HepG2 (cell line): Measurements from ENCODE around the gene ERLEC1. TPM values are rescaled to one million over a fixed set of nuclear protein-coding genes. Genes with fewer than 3 reads are reported as not detected.

Experiments used
- ATAC-seq: fragments of 200-7000 bp; cut with Tn5 transposase; 3 replicates; pipeline ENCODE4 v1.9.1; 2020; ENCODE audit warnings: mild to moderate bottlenecking, moderate library complexity
- BruUV-seq: library from RNA; stranded (reverse); fragments of 400-500 nt; replicated peaks from 2 replicates; lab custom pipeline; 2021; lab: Mats Ljungman, UMichigan
- CTCF ChIA-PET: fragments of 300-600 bp; formaldehyde crosslinking; extraction: SDS; loops from one replicate; lab custom pipeline; 2021; ENCODE audit warnings: low total read pairs, inconsistent platforms, low intra/inter-chr PET ratio; lab: Yijun Ruan, JAX
- POLR2A ChIA-PET: fragments of 350-600 bp; sonication (Branson Sonifier 250); formaldehyde crosslinking; loops from one replicate; lab custom pipeline; 2020; ENCODE audit warnings: antibody characterized with exemption, inconsistent platforms; lab: Yijun Ruan, JAX
- DNase-seq: peaks from one replicate; pipeline ENCODE4 v3.0.0-alpha.2; 2015; ENCODE audit warnings: low spot score
- FAIRE-seq: peaks from 3 replicates; lab custom pipeline; 2011; peaks lifted over from hg19 to GRCh38; lab: Jason Lieb, UNC
- H2AFZ ChIP-seq: one replicate; pipeline ENCODE4 v1.6.1; 2011; ENCODE audit warnings: low read length, inconsistent platforms
- H3K27ac ChIP-seq: fragments of 300-600 bp; 3 replicates; pipeline ENCODE4 v1.8.0; 2011; ENCODE audit warnings: mixed run types, mild to moderate bottlenecking, mixed read lengths, low read length, inconsistent platforms; ENCODE audit not compliant: insufficient read depth; ENCODE audit errors: extremely low read length
- H3K27me3 ChIP-seq, 2 experiments: fragments of 200-600 bp in 1 of 2; 2 replicates in 1 of 2; 3 replicates in 1 of 2; pipeline versions ENCODE4 v1.6.0 to v1.8.0; 2011; ENCODE audit warnings: low read length in 2 of 2, mild to moderate bottlenecking in 2 of 2, moderate library complexity in 2 of 2, inconsistent platforms in 1 of 2; ENCODE audit not compliant: insufficient read depth in 2 of 2, control insufficient read depth in 1 of 2
- H3K36me3 ChIP-seq, 2 experiments: fragments of 200-600 bp in 1 of 2; replicated peaks in 1 of 2; 2 replicates in 1 of 2; 3 replicates in 1 of 2; pipeline versions ENCODE4 v1.5.1 to v1.8.0; 2011; ENCODE audit warnings: low read length in 2 of 2, inconsistent platforms in 1 of 2; ENCODE audit not compliant: insufficient read depth in 2 of 2, control insufficient read depth in 1 of 2
- H3K4me1 ChIP-seq: 2 replicates; pipeline ENCODE4 v1.5.1; 2012; ENCODE audit warnings: low read length, inconsistent platforms; ENCODE audit not compliant: insufficient read depth
- H3K4me2 ChIP-seq: 2 replicates; pipeline ENCODE4 v1.6.0; 2011; ENCODE audit warnings: low read depth, low read length, inconsistent platforms
- H3K4me3 ChIP-seq, 3 experiments: fragments of 200-600 bp in 1 of 3; sonication (generic), shearing (Covaris generic) in 1 of 3; replicated peaks in 1 of 3; 2 replicates each; pipeline ENCODE4 v1.5.1; 2011 to 2016; ENCODE audit warnings: low read length in 3 of 3, inconsistent platforms in 2 of 3, low read depth in 2 of 3, mild to moderate bottlenecking in 2 of 3, control low read depth in 1 of 3, mixed read lengths in 1 of 3; ENCODE audit not compliant: insufficient read depth in 1 of 3
- H3K79me2 ChIP-seq: one replicate; pipeline ENCODE4 v1.6.1; 2011; ENCODE audit warnings: low read length, inconsistent platforms; ENCODE audit not compliant: insufficient read depth
- H3K9ac ChIP-seq: 2 replicates; pipeline ENCODE4 v1.6.0; 2011; ENCODE audit warnings: mild to moderate bottlenecking, low read depth, low read length, inconsistent platforms; ENCODE audit not compliant: insufficient read depth
- H3K9me3 ChIP-seq: 2 replicates; pipeline ENCODE4 v1.5.1; 2012; ENCODE audit warnings: mild to moderate bottlenecking, low read length
- H4K20me1 ChIP-seq: 2 replicates; pipeline ENCODE4 v1.6.0; 2011; ENCODE audit warnings: inconsistent platforms, mild to moderate bottlenecking, low read length, moderate library complexity; ENCODE audit not compliant: insufficient read depth
- AGO1 ChIP-seq: fragments of 200-400 bp; formaldehyde crosslinking; IDR thresholded peaks from 2 replicates; pipeline ENCODE4 v1.6.1; 2017; ENCODE audit warnings: mild to moderate bottlenecking, low read depth, low read length, moderate library complexity; ENCODE audit not compliant: poor library complexity, severe bottlenecking
- ASH2L ChIP-seq: fragments of 300-600, 200-600 bp; sonication (generic); IDR thresholded peaks from 2 replicates; pipeline ENCODE4 v1.7.0; 2017; ENCODE audit warnings: low read depth, mild to moderate bottlenecking, moderate library complexity, mixed read lengths, low read length; ENCODE audit not compliant: insufficient read length
- FOXO1 ChIP-seq: sonication (generic); formaldehyde crosslinking; IDR thresholded peaks from 2 replicates; pipeline ENCODE4 v1.4.0; 2020; ENCODE audit warnings: missing genetic modification reagents
- MEF2D ChIP-seq: sonication (generic); formaldehyde crosslinking; IDR thresholded peaks from 2 replicates; pipeline ENCODE4 v1.5.1; 2020; ENCODE audit warnings: mild to moderate bottlenecking, missing genetic modification reagents
- NCOA1 ChIP-seq: sonication (generic); formaldehyde crosslinking; IDR thresholded peaks from 2 replicates; pipeline ENCODE4 v1.9.0; 2021; ENCODE audit warnings: missing genetic modification reagents
- SMARCE1 ChIP-seq: fragments of 450-650 bp; IDR thresholded peaks from 2 replicates; pipeline ENCODE4 v1.6.1; 2017; ENCODE audit warnings: borderline replicate concordance
- ZFP1 ChIP-seq: IDR thresholded peaks from 2 replicates; pipeline ENCODE4 v1.6.1; 2016
- ZKSCAN1 ChIP-seq: fragments of 150-350 bp; IDR thresholded peaks from 2 replicates; pipeline ENCODE4 v1.6.1; 2014; ENCODE audit warnings: low read length
- ZMYM3 ChIP-seq: sonication (generic); formaldehyde crosslinking; IDR thresholded peaks from 2 replicates; pipeline ENCODE4 v1.5.1; 2020; ENCODE audit warnings: mild to moderate bottlenecking, missing genetic modification reagents
- ZNF501 ChIP-seq: sonication (generic); formaldehyde crosslinking; IDR thresholded peaks from 2 replicates; pipeline ENCODE4 v1.5.1; 2020; ENCODE audit warnings: mild to moderate bottlenecking, moderate library complexity, missing genetic modification reagents
- ZNF7 ChIP-seq: IDR thresholded peaks from 2 replicates; pipeline ENCODE4 v1.6.1; 2016; ENCODE audit warnings: missing biosample characterization, missing genetic modification reagents
- ZNF878 ChIP-seq: sonication (generic); formaldehyde crosslinking; IDR thresholded peaks from 2 replicates; pipeline ENCODE4 v1.8.1; 2023; ENCODE audit warnings: mild to moderate bottlenecking, missing genetic modification reagents, moderate library complexity
- ZNF879 ChIP-seq: sonication (generic); formaldehyde crosslinking; IDR thresholded peaks from 2 replicates; pipeline ENCODE4 v1.8.1; 2023; ENCODE audit warnings: missing genetic modification reagents
- WGBS: methylation state at CpG from one replicate; pipeline ENCODE4 v1.1.6; 2017; ENCODE audit warnings: low lambda C conversion rate; 5-methylcytosine and 5-hydroxymethylcytosine counted together
- in situ Hi-C: cut with HindIII; loops from 2 replicates; pipeline ENCODE4 v1.10.0; 2017; ENCODE audit warnings: low pct_unique_long_range_greater_than_20kb; ENCODE audit not compliant: extremely low pct_ligation_motif_present
- intact Hi-C: fragments of 100-400 bp; cut with micrococcal nuclease; formaldehyde crosslinking; loops from one replicate; pipeline ENCODE4 v1.10.0; 2022; ENCODE audit not compliant: unreplicated experiment
- polyA plus RNA-seq, 8 experiments: library from polyadenylated mRNA; depleted of rRNA in 3 of 8; stranded (reverse) in 7 of 8; unstranded in 1 of 8; fragments of >200 nt; fragmentation: Illumina TruSeq in 4 of 8; extraction: Trizol in 4 of 8; gene quantifications; 2 replicates each; pipeline versions ENCODE4 v1.2.1 to v1.2.3, GENCODE V29; 2011 to 2016; ENCODE audit warnings: low read depth in 4 of 8, missing spikeins in 1 of 8, mixed read lengths in 1 of 8; ENCODE audit not compliant: insufficient read depth in 1 of 8
- total RNA-seq, 5 experiments: library from RNA; depleted of rRNA; stranded (reverse); fragments of >200 nt; fragmentation: Illumina TruSeq; extraction: Trizol; gene quantifications; 2 replicates each; pipeline ENCODE4 v1.2.3, GENCODE V29; 2016; ENCODE audit warnings: low read depth in 1 of 5
- TF ChIP-seq, protein P1 (sequence below): sonication (generic); formaldehyde crosslinking; IDR thresholded peaks from 2 replicates; pipeline ENCODE4 v1.5.1; 2020; ENCODE audit warnings: missing genetic modification reagents, mild to moderate bottlenecking, borderline replicate concordance
- TF ChIP-seq, protein P2 (sequence below): sonication (generic); formaldehyde crosslinking; IDR thresholded peaks from 2 replicates; pipeline ENCODE4 v1.8.1; 2023; ENCODE audit warnings: mild to moderate bottlenecking, inconsistent platforms, moderate library complexity, missing genetic modification reagents, borderline replicate concordance

ERLEC1 gene
- total and polyA plus RNA-seq, 2 of the 13 experiments (the other 11 are each of a cell fraction or from before 2014, with no cell fraction given), result 87.3 to 88.4 TPM

DNA sequence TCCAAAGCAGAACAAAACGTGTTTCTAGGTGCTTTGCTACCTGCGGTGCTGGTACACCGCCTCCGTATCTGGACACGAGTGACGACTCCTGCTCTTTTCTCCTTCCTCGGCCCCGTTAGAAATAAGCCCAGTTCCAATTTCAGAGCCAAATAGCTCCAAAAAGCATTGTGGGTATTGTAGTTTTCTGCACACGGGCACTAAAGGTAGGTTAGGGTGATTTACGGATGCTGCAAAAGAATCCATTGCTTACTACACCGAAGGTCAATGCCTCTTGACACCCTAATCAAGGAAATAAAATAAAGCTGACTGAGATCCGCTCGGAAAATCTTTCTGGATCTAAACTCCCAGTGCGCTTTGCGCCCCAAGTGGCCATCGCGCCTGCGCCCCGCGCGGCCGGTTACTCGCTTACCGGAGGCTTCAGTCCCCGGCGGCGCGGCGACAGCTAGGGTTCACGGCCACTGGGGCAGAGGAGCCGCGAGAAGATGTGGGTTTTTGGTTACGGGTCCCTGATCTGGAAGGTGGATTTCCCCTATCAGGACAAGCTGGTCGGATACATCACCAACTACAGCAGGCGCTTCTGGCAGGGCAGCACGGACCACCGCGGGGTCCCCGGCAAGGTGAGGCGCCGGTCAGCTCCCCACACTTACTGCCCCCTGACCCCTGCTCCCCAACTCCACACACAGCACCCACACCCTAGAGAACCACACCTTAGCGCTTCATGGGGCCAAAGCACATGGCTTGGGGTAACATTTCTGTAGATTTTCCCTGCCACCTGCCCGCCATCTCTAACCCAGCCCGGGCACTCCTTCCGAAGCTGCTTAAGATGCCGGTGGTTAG, 19.2 kb upstream of the ERLEC1 start, which contains the start of gene CHAC2 (continued):
- TF ChIP-seq, protein P1, sequence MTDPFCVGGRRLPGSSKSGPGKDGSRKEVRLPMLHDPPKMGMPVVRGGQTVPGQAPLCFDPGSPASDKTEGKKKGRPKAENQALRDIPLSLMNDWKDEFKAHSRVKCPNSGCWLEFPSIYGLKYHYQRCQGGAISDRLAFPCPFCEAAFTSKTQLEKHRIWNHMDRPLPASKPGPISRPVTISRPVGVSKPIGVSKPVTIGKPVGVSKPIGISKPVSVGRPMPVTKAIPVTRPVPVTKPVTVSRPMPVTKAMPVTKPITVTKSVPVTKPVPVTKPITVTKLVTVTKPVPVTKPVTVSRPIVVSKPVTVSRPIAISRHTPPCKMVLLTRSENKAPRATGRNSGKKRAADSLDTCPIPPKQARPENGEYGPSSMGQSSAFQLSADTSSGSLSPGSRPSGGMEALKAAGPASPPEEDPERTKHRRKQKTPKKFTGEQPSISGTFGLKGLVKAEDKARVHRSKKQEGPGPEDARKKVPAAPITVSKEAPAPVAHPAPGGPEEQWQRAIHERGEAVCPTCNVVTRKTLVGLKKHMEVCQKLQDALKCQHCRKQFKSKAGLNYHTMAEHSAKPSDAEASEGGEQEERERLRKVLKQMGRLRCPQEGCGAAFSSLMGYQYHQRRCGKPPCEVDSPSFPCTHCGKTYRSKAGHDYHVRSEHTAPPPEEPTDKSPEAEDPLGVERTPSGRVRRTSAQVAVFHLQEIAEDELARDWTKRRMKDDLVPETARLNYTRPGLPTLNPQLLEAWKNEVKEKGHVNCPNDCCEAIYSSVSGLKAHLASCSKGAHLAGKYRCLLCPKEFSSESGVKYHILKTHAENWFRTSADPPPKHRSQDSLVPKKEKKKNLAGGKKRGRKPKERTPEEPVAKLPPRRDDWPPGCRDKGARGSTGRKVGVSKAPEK (CRISPR knock-in tag), result peak; percentile 70; the same call in 1 of the 2 replicates
- TF ChIP-seq ZNF501 (CRISPR knock-in tag) (peak; percentile 95), NCOA1 (no peak), SMARCE1 (no peak), MEF2D (CRISPR knock-in tag) (peak; percentile 19)
- TF ChIP-seq, all 625 proteins: peak for 192

DNA sequence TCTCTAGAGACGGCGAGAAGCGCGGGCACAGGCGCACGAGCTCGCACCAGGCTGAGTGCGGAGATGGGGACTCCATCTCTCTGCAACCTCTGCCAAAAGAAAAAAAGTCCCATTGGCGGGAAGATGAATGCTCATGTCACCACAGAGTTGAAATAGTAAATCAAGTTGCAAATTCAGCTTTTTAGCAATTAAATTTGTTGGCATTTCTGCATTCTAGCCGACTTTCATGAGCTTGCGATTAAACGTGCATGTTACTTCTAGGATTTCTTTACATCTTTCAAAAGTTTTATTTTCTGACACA, 18.7 kb upstream of the ERLEC1 start:
- H3K9ac ChIP-seq, result peak overlapping the region; percentile 76
- ATAC-seq (peak; percentile 72), DNase-seq (no peak), FAIRE-seq (no peak)
- WGBS, result 3% methylated on average over 12 of the region's 12 CpGs
- ChIA-PET POLR2A (interaction anchor here (0.6 to 7.0 kb wide), 3 partner anchors 18 to 351 kb away, joined by 3 to 53 read pairs (median 4); partner anchors contain the start of genes ASB3, ERLEC1 and PSME4), CTCF (no interaction called here)
- no TSS peak for BruUV-seq
- H2AFZ ChIP-seq, result no peak overlapping the region
- H3K27ac ChIP-seq, result peak overlapping the region; percentile 73
- H3K9me3 ChIP-seq, result no peaks in the 10 kb centered on the region
- in situ Hi-C loops (no loop called here), intact Hi-C loops (no loop called here)
- H3K4me3 ChIP-seq, result peak overlapping the region; percentile 80 to 90 (median 82)
- H3K36me3 ChIP-seq, result peaks cover 5 to 21% of the 10 kb centered on the region in 2 experiments
- H3K79me2 ChIP-seq, result peaks cover 56% of the 10 kb centered on the region
- no peaks in the 10 kb centered on the region; the same call in none of the 2 replicates for H4K20me1 ChIP-seq
- peak overlapping the region; percentile 90 for H3K4me2 ChIP-seq
- TF ChIP-seq ZMYM3 (CRISPR knock-in tag) (no peak), ZNF879 (CRISPR knock-in tag) (no peak), ZKSCAN1 (no peak), ZFP1 (CRISPR knock-in tag) (0 out of 2 replicates have a peak, but pooled peaks have one; percentile 8), ZNF878 (no peak), FOXO1 (CRISPR knock-in tag) (no peak), ZNF7 (CRISPR knock-in tag) (peak; percentile 82), ASH2L (peak; percentile 0), AGO1 (peak; percentile 17)
- TF ChIP-seq, protein P2, sequence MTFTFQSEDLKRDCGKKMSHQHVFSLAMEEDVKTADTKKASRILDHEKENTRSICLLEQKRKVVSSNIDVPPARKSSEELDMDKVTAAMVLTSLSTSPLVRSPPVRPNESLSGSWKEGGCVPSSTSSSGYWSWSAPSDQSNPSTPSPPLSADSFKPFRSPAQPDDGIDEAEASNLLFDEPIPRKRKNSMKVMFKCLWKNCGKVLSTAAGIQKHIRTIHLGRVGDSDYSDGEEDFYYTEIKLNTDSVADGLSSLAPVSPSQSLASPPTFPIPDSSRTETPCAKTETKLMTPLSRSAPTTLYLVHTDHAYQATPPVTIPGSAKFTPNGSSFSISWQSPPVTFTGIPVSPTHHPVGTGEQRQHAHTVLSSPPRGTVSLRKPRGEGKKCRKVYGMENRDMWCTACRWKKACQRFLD (CRISPR knock-in tag), result 0 out of 2 replicates have a peak, but pooled peaks have one; percentile 6
- TF ChIP-seq, all 625 proteins: peak for 5
- H3K27me3 ChIP-seq, result no peaks in the 10 kb centered on the region; a peak in 1 of 5 replicates
- peaks cover 36% of the 10 kb centered on the region for H3K4me1 ChIP-seq
